Smooth muscle cell (in vitro differentiated cells): Measurements from ENCODE around the gene PFDN4. TPM values are rescaled to one million over a fixed set of nuclear protein-coding genes. Genes with fewer than 3 reads are reported as not detected.

ENCODE experiments used
- DNase-seq: peaks from one replicate; lab custom pipeline; 2025; ENCODE audit not compliant: unreplicated experiment; lab: John Stamatoyannopoulos, UW
- H2AFZ ChIP-seq: fragments of 200-600 bp; sonication (generic); 2 replicates; pipeline ENCODE4 v1.6.0; 2016; ENCODE audit warnings: antibody characterized with exemption, low read depth, mild to moderate bottlenecking
- H3F3A ChIP-seq: fragments of 200-600 bp; sonication (generic); 2 replicates; pipeline ENCODE4 v1.6.0; 2017; ENCODE audit warnings: antibody characterized with exemption, low read depth
- H3K27ac ChIP-seq: fragments of 200-600 bp; sonication (generic); 2 replicates; pipeline ENCODE4 v1.5.1; 2016; ENCODE audit warnings: low read depth, mild to moderate bottlenecking
- H3K27me3 ChIP-seq: fragments of 200-600 bp; sonication (generic); 2 replicates; pipeline ENCODE4 v1.6.1; 2016; ENCODE audit warnings: low read depth, mild to moderate bottlenecking
- H3K36me3 ChIP-seq: fragments of 200-600 bp; sonication (generic); 2 replicates; pipeline ENCODE4 v1.5.1; 2016; ENCODE audit warnings: low read depth
- H3K4me1 ChIP-seq: fragments of 200-600 bp; sonication (generic); 2 replicates; pipeline ENCODE4 v1.5.1; 2016; ENCODE audit warnings: low read depth
- H3K4me2 ChIP-seq: fragments of 200-600 bp; sonication (generic); 2 replicates; pipeline ENCODE4 v1.6.0; 2016; ENCODE audit warnings: mild to moderate bottlenecking
- H3K4me3 ChIP-seq: fragments of 200-600 bp; sonication (generic); 2 replicates; pipeline ENCODE4 v1.5.1; 2016; ENCODE audit warnings: mild to moderate bottlenecking
- H3K79me2 ChIP-seq: fragments of 200-600 bp; sonication (generic); 2 replicates; pipeline ENCODE4 v1.6.0; 2016; ENCODE audit warnings: low read depth, mild to moderate bottlenecking
- H3K9ac ChIP-seq: fragments of 200-600 bp; sonication (generic); 2 replicates; pipeline ENCODE4 v1.6.0; 2016; ENCODE audit warnings: low read depth
- H3K9me3 ChIP-seq: fragments of 200-600 bp; sonication (generic); replicated peaks from 2 replicates; pipeline ENCODE4 v1.5.1; 2016; ENCODE audit warnings: low read depth
- H4K20me1 ChIP-seq: fragments of 200-600 bp; sonication (generic); 2 replicates; pipeline ENCODE4 v1.6.0; 2016; ENCODE audit warnings: low read depth
- CTCF ChIP-seq: fragments of 200-600 bp; sonication (generic); IDR thresholded peaks from 2 replicates; pipeline ENCODE4 v1.5.1; 2017; ENCODE audit warnings: borderline replicate concordance, mild to moderate bottlenecking, antibody characterized with exemption; ENCODE audit not compliant: insufficient read depth, poor library complexity, severe bottlenecking
- WGBS: methylation state at CpG from one replicate; pipeline ENCODE4 v1.1.7; 2016; ENCODE audit warnings: low lambda C conversion rate; 5-methylcytosine and 5-hydroxymethylcytosine counted together
- polyA plus RNA-seq: library from polyadenylated mRNA; unstranded; fragments of >200 nt; fragmentation: Nextera tagmentation; extraction: Ambion mirVana; gene quantifications from 2 replicates; pipeline ENCODE4 v1.2.1, GENCODE V29; 2016
- total RNA-seq: library from RNA; depleted of rRNA; stranded (reverse); fragments of >200 nt; gene quantifications from 2 replicates; pipeline ENCODE4 v1.2.3, GENCODE V29; 2014

PFDN4 gene
- total RNA-seq (198 and 240 TPM in 2 replicates), polyA plus RNA-seq (47.6 and 60.3 TPM in 2 replicates)

GRCh38 chr20:54207743-54208547 lies at the start of gene PFDN4:
TSS of gene PFDN4 (plus strand) at chr20:54208087. CDS start at chr20:54208101, 14 bp downstream.
- Histone ChIP-seq H3K4me2 (peak within 1 kb of the TSS; percentile 94), H4K20me1 (peaks cover 45% of the 10 kb centered on the region), H3F3A (no peaks in the 10 kb centered on the region), H3K27me3 (no peaks in the 10 kb centered on the region), H3K9ac (peak within 1 kb of the TSS; percentile 99), H2AFZ (peak within 1 kb of the TSS; percentile 94), H3K27ac (peak within 1 kb of the TSS; percentile 97), H3K79me2 (peaks cover 31% of the 10 kb centered on the region), H3K4me1 (no peaks in the 10 kb centered on the region), H3K9me3 (no peaks in the 10 kb centered on the region), H3K4me3 (peak within 1 kb of the TSS; percentile 74), H3K36me3 (no peaks in the 10 kb centered on the region)
- under 1% methylated on average over 59 of the region's 76 CpGs for WGBS
- peak; percentile 87 for DNase-seq
- peak; percentile 72 for TF ChIP-seq CTCF

GRCh38 chr20:54158226-54158625 lies 49.7 kb upstream of the PFDN4 start:
- H3K4me1 ChIP-seq, result no peaks in the 10 kb centered on the region
- H2AFZ ChIP-seq, result no peak overlapping the region
- no peaks in the 10 kb centered on the region for H3F3A ChIP-seq
- no peak for TF ChIP-seq CTCF
- 90% methylated on average over 3 of the region's 3 CpGs for WGBS
- DNase-seq, result no peak
- no peak overlapping the region for H3K9ac ChIP-seq
- no peaks in the 10 kb centered on the region for H4K20me1 ChIP-seq
- H3K27ac ChIP-seq, result no peak overlapping the region
- no peaks in the 10 kb centered on the region for H3K27me3 ChIP-seq
- H3K79me2 ChIP-seq, result no peaks in the 10 kb centered on the region
- H3K4me2 ChIP-seq, result no peak overlapping the region
- no peaks in the 10 kb centered on the region for H3K36me3 ChIP-seq
- H3K9me3 ChIP-seq, result no peaks in the 10 kb centered on the region
- no peak overlapping the region for H3K4me3 ChIP-seq

- no peak overlapping the region for H3K4me2 ChIP-seq
- no peaks in the 10 kb centered on the region for H3F3A ChIP-seq
- H4K20me1 ChIP-seq, result no peaks in the 10 kb centered on the region
- no peaks in the 10 kb centered on the region for H3K36me3 ChIP-seq
- H3K9me3 ChIP-seq, result no peaks in the 10 kb centered on the region
- no peaks in the 10 kb centered on the region for H3K27me3 ChIP-seq
- 94% methylated on average over 8 of the region's 8 CpGs for WGBS
- no peak for TF ChIP-seq CTCF
- no peak overlapping the region for H3K9ac ChIP-seq
- DNase-seq, result no peak
- no peak overlapping the region for H3K27ac ChIP-seq
- no peak overlapping the region for H2AFZ ChIP-seq
- H3K4me1 ChIP-seq, result no peaks in the 10 kb centered on the region
- H3K79me2 ChIP-seq, result no peaks in the 10 kb centered on the region
- no peak overlapping the region for H3K4me3 ChIP-seq
Observed at GRCh38 chr20:54158856-54159418, 49.0 kb upstream of the PFDN4 start.
